ACHN (cell line): ENCODE data around the gene RGL3.
"Not testable (repeated sequence)": the region's sequence is repeated elsewhere in the genome, so short reads cannot be mapped to it uniquely, and the experiment has no call there.

Source experiments
- DNase-seq: peaks from one replicate; pipeline ENCODE4 v3.0.0-alpha.2; 2015
- in situ Hi-C: cut with HindIII; loops from 2 replicates; pipeline ENCODE4 v1.10.0; 2017; ENCODE audit warnings: low sequenced_read_pairs, low pct_ligation_motif_present, low pct_unique_long_range_greater_than_20kb

The RGL3 gene

GRCh38 chr19:11425719-11426457 lies 6.8 kb upstream of the RGL3 start:
- no peak for DNase-seq
- in situ Hi-C loops, result no loop called here

DNA sequence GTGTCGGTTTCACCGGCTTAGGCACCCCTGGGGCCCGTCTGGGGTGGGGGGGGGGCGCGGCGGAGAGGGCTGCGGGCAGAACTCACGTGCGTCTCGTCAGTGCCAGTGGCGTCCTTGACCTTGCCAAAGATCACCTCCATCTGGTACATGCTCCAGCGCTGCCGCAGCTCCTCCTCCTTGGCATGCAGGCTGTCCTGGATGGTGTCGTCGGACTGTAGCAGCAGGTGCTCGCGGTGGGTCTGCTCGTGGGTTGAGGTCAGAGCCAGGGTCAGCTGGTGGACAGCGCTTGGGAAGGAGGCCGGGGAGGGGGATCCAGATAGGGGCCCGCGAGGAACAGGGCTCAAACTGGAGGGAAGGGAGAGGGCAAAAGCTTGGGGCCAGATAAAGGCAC lies 4.7 kb upstream of the RGL3 start:
- in situ Hi-C loops, result no loop called here

DNA sequence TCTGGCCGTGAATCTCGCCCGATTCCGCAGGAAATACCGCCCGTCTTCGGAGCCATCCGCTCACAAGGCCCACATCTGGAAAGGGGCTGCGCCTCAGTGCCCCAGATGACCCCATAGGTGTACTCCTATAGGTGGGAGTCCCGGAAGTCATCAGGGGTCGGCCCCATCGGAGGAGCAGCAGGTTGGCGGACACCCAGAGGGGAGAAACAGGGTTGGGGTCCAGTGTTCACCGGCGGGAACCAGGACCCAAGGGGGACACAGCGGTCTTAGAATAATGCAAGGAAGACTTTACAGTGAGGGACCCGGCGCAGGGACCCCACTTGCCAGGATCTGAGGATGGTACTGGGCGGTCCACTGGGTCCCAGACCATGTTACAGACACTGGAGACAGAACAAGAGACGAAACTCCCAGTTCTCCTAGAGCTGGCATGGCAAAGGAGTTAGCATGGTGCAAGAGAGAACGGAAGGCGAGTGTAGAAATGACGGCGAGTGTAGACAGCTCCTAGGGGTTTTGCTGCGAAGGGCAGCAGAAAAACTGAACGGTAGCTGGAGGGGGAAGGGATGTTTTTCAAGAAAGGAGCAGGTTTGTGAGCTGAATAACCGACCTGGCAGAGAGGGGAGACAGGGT lies 4.2 kb upstream of the RGL3 start:
- DNase-seq, result no peak
- in situ Hi-C loops, result no loop called here

More for the DNA sequence above, 4.7 kb upstream of the RGL3 start:
- DNase-seq, result no peak

- DNase-seq, result no peak
- in situ Hi-C loops, result no loop called here
Observed at GRCh38 chr19:11422163-11423065, 3.3 kb upstream of the RGL3 start.

- no peak for DNase-seq
- in situ Hi-C loops, result no loop called here
Observed at GRCh38 chr19:11421371-11422098, 2.4 kb upstream of the RGL3 start.

DNA sequence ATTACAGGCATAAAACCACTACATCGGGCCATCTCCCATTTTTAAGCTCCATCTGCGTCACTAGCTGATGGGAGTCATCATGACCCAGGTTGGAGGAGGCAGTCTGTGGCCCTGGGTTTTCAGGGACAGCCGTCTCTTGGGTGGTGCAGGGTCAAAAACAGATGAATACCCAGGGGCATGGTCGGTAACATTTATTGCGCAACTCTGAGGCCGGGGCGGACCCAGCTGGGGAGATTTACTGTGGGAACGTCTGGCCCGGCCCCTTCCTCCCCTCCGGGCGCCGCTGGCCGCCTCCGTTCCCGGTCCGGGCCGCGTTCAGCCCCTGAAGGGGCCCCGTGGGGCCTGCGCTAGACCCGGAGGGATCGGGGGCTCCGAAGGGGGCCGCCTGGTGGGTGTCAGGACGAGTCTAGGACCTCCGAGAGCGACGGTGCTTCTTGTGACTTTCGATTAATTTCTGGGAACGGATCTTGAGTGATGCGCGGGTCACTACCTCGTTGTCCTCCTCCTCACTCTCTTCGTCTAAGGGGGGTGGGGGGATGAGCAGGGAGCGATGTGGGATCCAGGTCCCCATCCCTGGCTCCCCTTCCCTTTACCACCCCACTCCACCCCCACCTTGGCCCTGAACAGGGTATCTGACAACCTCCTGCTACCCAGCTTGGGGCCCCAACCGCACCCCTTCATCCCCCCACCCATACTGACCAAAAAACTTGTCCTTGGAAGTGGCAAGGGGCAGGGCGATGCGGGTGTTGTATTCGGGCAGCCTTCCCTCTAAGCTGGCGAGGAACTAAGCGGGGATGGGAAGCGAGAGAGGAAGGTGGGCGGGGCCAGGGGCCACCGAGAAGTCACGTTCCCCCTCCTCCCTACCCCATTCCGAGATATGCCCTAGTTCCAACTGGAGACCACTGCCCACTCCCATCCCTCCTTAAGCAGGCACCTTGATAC lies 1.6 kb upstream of the RGL3 start:
- no peak for DNase-seq
- in situ Hi-C loops, result no loop called here

- no peak for DNase-seq
- in situ Hi-C loops, result no loop called here
Observed at GRCh38 chr19:11418094-11418548, 993 bp downstream of the RGL3 start.

- no peak for DNase-seq
- in situ Hi-C loops, result no loop called here
Observed at GRCh38 chr19:11416346-11417052, 2.6 kb downstream of the RGL3 start.

DNA sequence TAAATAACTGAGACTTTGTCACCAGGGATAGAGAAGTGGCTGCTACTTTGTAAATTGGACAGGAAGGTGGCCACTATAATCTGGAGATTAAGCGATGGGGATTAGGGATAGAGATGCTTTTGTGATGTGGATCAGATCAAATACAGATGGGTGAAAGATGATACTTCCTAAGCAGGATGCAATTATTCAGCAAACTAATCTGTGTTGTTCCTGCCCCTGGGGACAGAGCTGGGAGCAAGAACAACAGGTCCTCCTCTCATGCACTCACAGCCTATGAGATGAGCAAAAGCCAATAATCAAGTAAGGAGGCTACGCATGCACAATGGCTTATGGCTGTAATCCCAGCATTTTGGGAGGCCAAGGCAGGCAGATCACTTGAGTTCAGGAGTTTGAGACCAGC lies 4.6 kb downstream of the RGL3 start:
- no peak for DNase-seq
- in situ Hi-C loops, result no loop called here

DNA sequence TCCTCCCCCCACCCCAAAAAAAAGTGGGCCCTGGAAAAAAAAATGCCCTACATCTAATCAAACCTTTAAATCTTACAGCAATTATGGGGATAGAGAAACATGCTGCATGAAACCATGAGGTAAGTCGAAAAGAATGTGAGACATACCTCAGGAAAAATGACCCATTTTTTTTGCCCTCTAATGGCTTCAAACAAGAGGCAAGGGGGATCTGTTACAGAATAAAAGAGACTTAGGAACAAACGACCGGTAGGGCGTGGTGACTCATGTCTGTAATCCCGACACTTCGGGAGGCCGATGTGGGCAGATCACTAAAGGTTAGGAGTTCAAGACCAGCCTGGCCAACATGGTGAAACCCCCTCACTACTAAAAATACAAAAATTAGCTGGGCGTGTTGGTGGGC lies 8.4 kb downstream of the RGL3 start:
- peak; percentile 15 for DNase-seq
- in situ Hi-C loops, result no loop called here

- in situ Hi-C loops, result no loop called here
- no peak for DNase-seq
Observed at GRCh38 chr19:11408591-11408990, 10.5 kb downstream of the RGL3 start.

DNA sequence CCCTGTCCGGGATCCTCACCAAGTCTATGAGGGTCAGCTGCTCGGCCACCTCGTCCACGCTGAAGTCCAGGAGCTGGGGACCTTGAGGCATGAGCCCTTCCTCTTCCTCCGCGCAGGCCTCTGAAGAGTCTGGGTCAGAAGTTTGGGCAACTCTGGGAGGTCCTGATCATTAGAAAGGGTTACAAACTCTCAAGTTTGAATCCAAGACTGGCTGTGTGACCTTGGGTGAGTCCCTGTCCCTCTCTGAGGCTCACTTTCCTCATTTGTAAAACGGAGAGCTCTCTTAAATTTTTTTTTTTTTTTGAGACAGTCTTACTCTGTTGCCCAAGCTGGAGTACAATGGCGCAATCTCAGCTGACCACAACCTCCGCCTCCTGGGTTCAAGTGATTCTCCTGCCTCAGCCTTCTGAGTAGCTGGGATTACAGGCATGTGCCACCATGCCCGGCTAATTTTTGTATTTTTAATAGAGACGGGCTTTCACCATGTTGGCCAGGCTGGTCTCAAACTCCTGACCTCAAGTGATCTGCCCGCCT lies 12.3 kb downstream of the RGL3 start:
- DNase-seq, in situ Hi-C loops: not testable (repeated sequence)

DNA sequence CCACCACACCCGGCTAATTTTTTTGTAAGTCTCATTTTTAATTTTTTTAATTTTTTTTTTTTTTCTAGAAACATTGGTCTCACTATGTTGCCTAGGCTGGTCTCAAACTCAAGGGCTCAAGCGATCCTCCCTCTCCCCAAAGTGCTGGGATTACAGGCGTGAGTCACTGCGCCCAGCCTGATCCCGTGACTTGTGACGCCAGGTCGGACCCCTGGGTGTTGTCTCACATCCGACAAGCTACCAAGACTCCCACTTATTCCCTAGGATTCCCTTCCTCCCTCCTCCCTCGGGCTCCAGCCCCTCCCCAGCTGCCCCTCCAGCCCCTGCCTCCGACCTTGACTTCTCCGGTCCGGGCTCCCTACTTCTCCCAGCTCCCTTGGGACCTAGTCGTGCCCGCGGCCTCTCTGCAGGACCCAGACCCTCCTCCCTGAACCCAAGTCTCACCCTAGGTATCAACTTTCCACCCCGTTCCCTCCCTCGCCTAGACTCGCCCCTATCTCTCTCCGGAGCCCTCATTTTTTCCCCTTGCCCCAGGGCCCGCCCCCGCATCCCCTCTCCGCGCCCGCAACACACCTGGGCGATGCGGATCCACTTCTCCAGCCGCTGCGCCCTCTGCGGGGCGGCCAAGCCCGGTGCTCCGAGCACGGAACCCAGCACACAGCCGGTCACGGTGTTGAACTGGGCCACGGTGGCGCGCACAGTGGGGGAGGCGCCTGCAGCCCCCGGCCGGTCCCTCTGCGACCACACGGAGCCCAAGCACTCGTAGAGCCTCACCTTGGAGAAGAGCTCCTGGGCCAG lies 13.1 kb downstream of the RGL3 start:
- no peak for DNase-seq
- in situ Hi-C loops, result no loop called here

DNA sequence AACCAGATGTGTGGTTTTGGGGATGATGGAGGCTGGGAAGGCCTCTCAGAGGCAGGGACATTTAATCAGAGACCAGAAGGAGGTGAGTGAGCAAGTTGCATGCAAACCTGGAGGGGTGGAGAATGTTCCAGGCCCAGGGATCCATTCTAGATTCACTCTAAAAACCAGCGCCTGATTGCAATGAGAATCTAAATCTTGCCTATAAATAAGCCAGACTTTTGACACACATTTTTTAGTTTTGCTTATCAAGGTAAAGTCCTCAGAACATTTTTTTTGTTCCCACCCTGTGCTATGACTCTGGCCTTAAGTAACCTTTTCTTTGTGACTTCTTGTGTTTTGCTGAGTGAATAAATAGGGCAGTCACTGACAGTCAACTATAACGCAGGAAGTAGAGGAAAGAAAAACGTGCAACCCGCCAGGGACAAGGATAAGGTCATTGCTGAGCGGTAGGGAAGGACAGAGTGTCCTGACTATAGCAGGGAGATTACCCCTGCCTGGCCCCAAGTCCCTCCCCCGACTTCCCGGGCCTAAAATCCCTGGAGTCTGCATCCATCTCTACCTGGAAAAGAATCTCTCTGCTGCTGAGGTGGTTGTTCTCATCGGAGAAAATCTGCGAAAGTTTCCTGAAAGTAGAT lies 14.4 kb downstream of the RGL3 start:
- in situ Hi-C loops, result no loop called here
- no peak for DNase-seq

GRCh38 chr19:11401808-11402543 lies 17.1 kb downstream of the RGL3 start:
- in situ Hi-C loops, result no loop called here
- no peak for DNase-seq
